SK-N-SH treated with all-trans-retinoic acid at 6 μM for 48 hours (cell line): ENCODE data around the gene DFFB.

Source experiments
- ATAC-seq: fragments of 200-7000 bp; cut with Tn5 transposase; 3 replicates; pipeline ENCODE4 v1.9.1; 2020; ENCODE audit warnings: mild to moderate bottlenecking, moderate library complexity
- ARNTL ChIP-seq: fragments of 450-650 bp; formaldehyde crosslinking; IDR thresholded peaks from 2 replicates; pipeline ENCODE4 v1.5.0; 2020; ENCODE audit warnings: low read depth, mild to moderate bottlenecking, moderate library complexity, borderline replicate concordance
- BACH2 ChIP-seq: fragments of 250-450 bp; sonication (Bioruptor Pico); IDR thresholded peaks from 2 replicates; pipeline ENCODE4 v1.9.0; 2021; ENCODE audit warnings: mild to moderate bottlenecking, borderline replicate concordance
- CREB5 ChIP-seq: fragments of 250-450 bp; sonication (Bioruptor Pico); IDR thresholded peaks from 2 replicates; pipeline ENCODE4 v1.5.1; 2020; ENCODE audit warnings: low read depth, mild to moderate bottlenecking, moderate library complexity
- CSDC2 ChIP-seq: fragments of 250-450 bp; sonication (Bioruptor Pico); IDR thresholded peaks from 2 replicates; pipeline ENCODE4 v1.5.0; 2020; ENCODE audit warnings: mild to moderate bottlenecking, moderate library complexity
- ESRRG ChIP-seq: fragments of 250-450 bp; sonication (Bioruptor Pico); IDR thresholded peaks from 2 replicates; pipeline ENCODE4 v1.6.1; 2021; ENCODE audit warnings: mild to moderate bottlenecking
- GLIS3 ChIP-seq: fragments of 250-450 bp; sonication (Bioruptor Pico); IDR thresholded peaks from 2 replicates; pipeline ENCODE4 v1.5.0; 2020; ENCODE audit warnings: mild to moderate bottlenecking, moderate library complexity
- ISL1 ChIP-seq: fragments of 250-450 bp; sonication (Bioruptor Pico); IDR thresholded peaks from 2 replicates; pipeline ENCODE4 v2.1.2; 2022; ENCODE audit warnings: mild to moderate bottlenecking, moderate library complexity
- OSR1 ChIP-seq: fragments of 250-450 bp; sonication (Bioruptor Pico); IDR thresholded peaks from 2 replicates; pipeline ENCODE4 v1.8.0; 2022; ENCODE audit warnings: moderate library complexity, mild to moderate bottlenecking, inconsistent platforms
- POU6F1 ChIP-seq: fragments of 250-450 bp; sonication (Bioruptor Pico); IDR thresholded peaks from 2 replicates; pipeline ENCODE4 v1.8.0; 2021; ENCODE audit warnings: low read depth, mild to moderate bottlenecking, moderate library complexity, borderline replicate concordance
- PPARA ChIP-seq: fragments of 250-450 bp; sonication (Bioruptor Pico); IDR thresholded peaks from 2 replicates; pipeline ENCODE4 v1.5.0; 2020; ENCODE audit warnings: mild to moderate bottlenecking, borderline replicate concordance
- RARB ChIP-seq: fragments of 250-450 bp; sonication (Bioruptor Pico); IDR thresholded peaks from 2 replicates; pipeline ENCODE4 v1.8.0; 2021; ENCODE audit warnings: mild to moderate bottlenecking, moderate library complexity
- SNAI2 ChIP-seq: fragments of 250-450 bp; sonication (Bioruptor Pico); IDR thresholded peaks from 2 replicates; pipeline ENCODE4 v1.5.0; 2020; ENCODE audit warnings: mild to moderate bottlenecking, moderate library complexity
- TCF4 ChIP-seq: fragments of 250-450 bp; sonication (Bioruptor Pico); IDR thresholded peaks from 2 replicates; pipeline ENCODE4 v1.8.0; 2021; ENCODE audit warnings: mild to moderate bottlenecking, moderate library complexity, borderline replicate concordance
- TOX ChIP-seq: fragments of 250-450 bp; sonication (Bioruptor Pico); IDR thresholded peaks from 2 replicates; pipeline ENCODE4 v1.8.0; 2021; ENCODE audit warnings: mild to moderate bottlenecking, moderate library complexity, borderline replicate concordance
- ZC3H10 ChIP-seq: fragments of 250-450 bp; sonication (Bioruptor Pico); IDR thresholded peaks from 2 replicates; pipeline ENCODE4 v1.5.1; 2021; ENCODE audit warnings: mild to moderate bottlenecking, moderate library complexity
- ZFP3 ChIP-seq: fragments of 250-450 bp; sonication (Bioruptor Pico); IDR thresholded peaks from 2 replicates; pipeline ENCODE4 v1.5.0; 2020; ENCODE audit warnings: mild to moderate bottlenecking, moderate library complexity
- ZFP30 ChIP-seq: fragments of 450-650 bp; formaldehyde crosslinking; IDR thresholded peaks from 2 replicates; pipeline ENCODE4 v1.5.0; 2022; ENCODE audit warnings: mild to moderate bottlenecking, moderate library complexity
- ZNF565 ChIP-seq: fragments of 450-650 bp; formaldehyde crosslinking; conservative IDR thresholded peaks from 2 replicates; pipeline ENCODE4 v1.5.0; 2020; ENCODE audit warnings: low read depth, mild to moderate bottlenecking, moderate library complexity
- ZNF70 ChIP-seq: fragments of 450-650 bp; formaldehyde crosslinking; IDR thresholded peaks from 2 replicates; pipeline ENCODE4 v1.5.0; 2020; ENCODE audit warnings: mild to moderate bottlenecking, moderate library complexity
- ZNF8 ChIP-seq: fragments of 450-650 bp; formaldehyde crosslinking; IDR thresholded peaks from 2 replicates; pipeline ENCODE4 v1.5.0; 2020; ENCODE audit warnings: mild to moderate bottlenecking, moderate library complexity
- TF ChIP-seq, protein P1 (sequence below): fragments of 250-450 bp; sonication (Bioruptor Pico); IDR thresholded peaks from 2 replicates; pipeline ENCODE4 v1.8.0; 2020; ENCODE audit warnings: mild to moderate bottlenecking, moderate library complexity, borderline replicate concordance
- TF ChIP-seq, protein P2 (sequence below): fragments of 250-450 bp; sonication (Bioruptor Pico); IDR thresholded peaks from 2 replicates; pipeline ENCODE4 v1.5.1; 2021; ENCODE audit warnings: mild to moderate bottlenecking, moderate library complexity
- TF ChIP-seq, protein P3 (sequence below): fragments of 250-450 bp; sonication (Bioruptor Pico); IDR thresholded peaks from 2 replicates; pipeline ENCODE4 v1.5.0; 2020; ENCODE audit warnings: mild to moderate bottlenecking, moderate library complexity

Gene DFFB

GRCh38 chr1:3838788-3839187 lies 18.5 kb upstream of the DFFB start:
- ATAC-seq: no peak
- TF ChIP-seq ZFP30 (no peak), ESRRG (no peak), SNAI2 (CRISPR knock-in tag) (no peak), ZNF565 (CRISPR knock-in tag) (no peak), PPARA (CRISPR knock-in tag) (no peak), ZNF70 (CRISPR knock-in tag) (no peak), ZNF8 (CRISPR knock-in tag) (no peak), ISL1 (CRISPR knock-in tag) (no peak), CSDC2 (no peak), TOX (no peak), RARB (CRISPR knock-in tag) (no peak), OSR1 (CRISPR knock-in tag) (no peak), ZFP3 (CRISPR knock-in tag) (no peak)
- TF ChIP-seq, protein P1, sequence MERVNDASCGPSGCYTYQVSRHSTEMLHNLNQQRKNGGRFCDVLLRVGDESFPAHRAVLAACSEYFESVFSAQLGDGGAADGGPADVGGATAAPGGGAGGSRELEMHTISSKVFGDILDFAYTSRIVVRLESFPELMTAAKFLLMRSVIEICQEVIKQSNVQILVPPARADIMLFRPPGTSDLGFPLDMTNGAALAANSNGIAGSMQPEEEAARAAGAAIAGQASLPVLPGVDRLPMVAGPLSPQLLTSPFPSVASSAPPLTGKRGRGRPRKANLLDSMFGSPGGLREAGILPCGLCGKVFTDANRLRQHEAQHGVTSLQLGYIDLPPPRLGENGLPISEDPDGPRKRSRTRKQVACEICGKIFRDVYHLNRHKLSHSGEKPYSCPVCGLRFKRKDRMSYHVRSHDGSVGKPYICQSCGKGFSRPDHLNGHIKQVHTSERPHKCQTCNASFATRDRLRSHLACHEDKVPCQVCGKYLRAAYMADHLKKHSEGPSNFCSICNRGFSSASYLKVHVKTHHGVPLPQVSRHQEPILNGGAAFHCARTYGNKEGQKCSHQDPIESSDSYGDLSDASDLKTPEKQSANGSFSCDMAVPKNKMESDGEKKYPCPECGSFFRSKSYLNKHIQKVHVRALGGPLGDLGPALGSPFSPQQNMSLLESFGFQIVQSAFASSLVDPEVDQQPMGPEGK (CRISPR knock-in tag): no peak
- TF ChIP-seq, protein P2, sequence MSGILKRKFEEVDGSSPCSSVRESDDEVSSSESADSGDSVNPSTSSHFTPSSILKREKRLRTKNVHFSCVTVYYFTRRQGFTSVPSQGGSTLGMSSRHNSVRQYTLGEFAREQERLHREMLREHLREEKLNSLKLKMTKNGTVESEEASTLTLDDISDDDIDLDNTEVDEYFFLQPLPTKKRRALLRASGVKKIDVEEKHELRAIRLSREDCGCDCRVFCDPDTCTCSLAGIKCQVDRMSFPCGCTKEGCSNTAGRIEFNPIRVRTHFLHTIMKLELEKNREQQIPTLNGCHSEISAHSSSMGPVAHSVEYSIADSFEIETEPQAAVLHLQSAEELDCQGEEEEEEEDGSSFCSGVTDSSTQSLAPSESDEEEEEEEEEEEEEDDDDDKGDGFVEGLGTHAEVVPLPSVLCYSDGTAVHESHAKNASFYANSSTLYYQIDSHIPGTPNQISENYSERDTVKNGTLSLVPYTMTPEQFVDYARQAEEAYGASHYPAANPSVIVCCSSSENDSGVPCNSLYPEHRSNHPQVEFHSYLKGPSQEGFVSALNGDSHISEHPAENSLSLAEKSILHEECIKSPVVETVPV (CRISPR knock-in tag): no peak

DNA sequence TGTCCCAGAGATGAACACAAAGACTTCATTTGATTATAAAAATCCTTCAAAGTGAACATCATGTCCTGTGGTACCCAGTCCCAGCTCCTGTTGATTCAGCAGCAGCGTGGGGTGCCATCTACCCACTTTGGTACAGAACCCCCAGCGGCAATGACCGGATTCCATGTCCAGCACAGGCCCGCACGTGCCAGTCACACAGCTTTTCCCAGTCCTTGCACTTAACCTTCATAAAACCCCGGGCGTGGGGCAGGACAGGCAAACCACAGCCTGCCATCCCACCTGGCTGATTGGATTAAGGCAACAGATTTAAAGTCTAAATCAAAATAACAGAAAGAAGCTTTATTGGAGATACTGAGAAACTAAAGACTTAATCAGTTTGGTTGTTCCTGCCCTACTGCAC lies 15.8 kb upstream of the DFFB start:
- TF ChIP-seq TCF4 (CRISPR knock-in tag) (no peak), ZNF70 (CRISPR knock-in tag) (no peak), ZC3H10 (CRISPR knock-in tag) (no peak), CREB5 (no peak), ISL1 (CRISPR knock-in tag) (no peak), ZFP3 (CRISPR knock-in tag) (no peak), ESRRG (no peak), RARB (CRISPR knock-in tag) (no peak), POU6F1 (CRISPR knock-in tag) (no peak), BACH2 (CRISPR knock-in tag) (no peak), ZFP30 (no peak)
- TF ChIP-seq, all 23 proteins: peak for 0
- ATAC-seq: no peak

DNA sequence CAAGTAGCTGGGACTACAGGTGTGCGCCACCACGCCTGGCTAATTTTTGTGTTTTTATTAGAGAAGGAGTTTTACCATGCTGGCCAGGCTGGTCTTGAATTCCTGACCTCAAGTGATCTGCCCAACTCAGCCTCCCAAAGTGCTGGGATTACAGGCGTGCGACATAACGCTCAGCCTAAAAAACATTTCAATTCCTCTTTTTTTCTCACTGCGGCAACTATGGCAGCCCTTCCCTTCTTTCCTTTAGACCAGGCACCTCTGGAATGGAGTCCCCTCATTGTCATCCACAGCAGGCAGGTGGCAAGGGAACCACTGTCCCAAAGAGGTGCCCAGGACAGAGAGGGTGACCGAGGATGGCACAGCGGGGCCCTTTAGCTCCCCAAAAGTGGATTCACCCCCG lies 14.4 kb upstream of the DFFB start:
- ATAC-seq: no peak
- TF ChIP-seq ISL1 (CRISPR knock-in tag) (no peak), ARNTL (no peak), ZFP3 (CRISPR knock-in tag) (no peak), ZNF8 (CRISPR knock-in tag) (no peak), GLIS3 (no peak), POU6F1 (CRISPR knock-in tag) (no peak), OSR1 (CRISPR knock-in tag) (no peak), PPARA (CRISPR knock-in tag) (no peak), CSDC2 (no peak), TOX (no peak)
- TF ChIP-seq, protein P1 (CRISPR knock-in tag): no peak
- TF ChIP-seq, protein P2 (CRISPR knock-in tag): no peak
- TF ChIP-seq, protein P3, sequence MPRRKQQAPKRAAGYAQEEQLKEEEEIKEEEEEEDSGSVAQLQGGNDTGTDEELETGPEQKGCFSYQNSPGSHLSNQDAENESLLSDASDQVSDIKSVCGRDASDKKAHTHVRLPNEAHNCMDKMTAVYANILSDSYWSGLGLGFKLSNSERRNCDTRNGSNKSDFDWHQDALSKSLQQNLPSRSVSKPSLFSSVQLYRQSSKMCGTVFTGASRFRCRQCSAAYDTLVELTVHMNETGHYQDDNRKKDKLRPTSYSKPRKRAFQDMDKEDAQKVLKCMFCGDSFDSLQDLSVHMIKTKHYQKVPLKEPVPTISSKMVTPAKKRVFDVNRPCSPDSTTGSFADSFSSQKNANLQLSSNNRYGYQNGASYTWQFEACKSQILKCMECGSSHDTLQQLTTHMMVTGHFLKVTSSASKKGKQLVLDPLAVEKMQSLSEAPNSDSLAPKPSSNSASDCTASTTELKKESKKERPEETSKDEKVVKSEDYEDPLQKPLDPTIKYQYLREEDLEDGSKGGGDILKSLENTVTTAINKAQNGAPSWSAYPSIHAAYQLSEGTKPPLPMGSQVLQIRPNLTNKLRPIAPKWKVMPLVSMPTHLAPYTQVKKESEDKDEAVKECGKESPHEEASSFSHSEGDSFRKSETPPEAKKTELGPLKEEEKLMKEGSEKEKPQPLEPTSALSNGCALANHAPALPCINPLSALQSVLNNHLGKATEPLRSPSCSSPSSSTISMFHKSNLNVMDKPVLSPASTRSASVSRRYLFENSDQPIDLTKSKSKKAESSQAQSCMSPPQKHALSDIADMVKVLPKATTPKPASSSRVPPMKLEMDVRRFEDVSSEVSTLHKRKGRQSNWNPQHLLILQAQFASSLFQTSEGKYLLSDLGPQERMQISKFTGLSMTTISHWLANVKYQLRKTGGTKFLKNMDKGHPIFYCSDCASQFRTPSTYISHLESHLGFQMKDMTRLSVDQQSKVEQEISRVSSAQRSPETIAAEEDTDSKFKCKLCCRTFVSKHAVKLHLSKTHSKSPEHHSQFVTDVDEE (CRISPR knock-in tag): no peak
